HG02798 (cell line): ENCODE results near the gene MYO10.
"Not testable (repeated sequence)": the region's sequence is repeated elsewhere in the genome, so short reads cannot be mapped to it uniquely, and the experiment has no call there.

Source experiments
- ATAC-seq: cut with Tn5 transposase; IDR thresholded peaks from one replicate; pipeline ENCODE4 v1.9.1; 2021; ENCODE audit warnings: mild to moderate bottlenecking; ENCODE audit not compliant: unreplicated experiment, poor library complexity

MYO10 gene

GRCh38 chr5:16659536-16659935 is 276.6 kb downstream of the MYO10 start:
- no peak for ATAC-seq

- no peak for ATAC-seq
Observed at GRCh38 chr5:16656561-16657191, 279.4 kb downstream of the MYO10 start.

- ATAC-seq: no peak
Observed at GRCh38 chr5:16654647-16655334, 281.3 kb downstream of the MYO10 start.

GRCh38 chr5:16648739-16649138 is 287.3 kb downstream of the MYO10 start:
- not testable (repeated sequence) for ATAC-seq

- no peak for ATAC-seq
Observed at GRCh38 chr5:16644301-16644889, 291.7 kb downstream of the MYO10 start.

- ATAC-seq: no peak
Observed at GRCh38 chr5:16642867-16643266, 293.2 kb downstream of the MYO10 start.

- ATAC-seq: no peak
Observed at GRCh38 chr5:16639206-16639605, 296.9 kb downstream of the MYO10 start.

GRCh38 chr5:16628376-16628775 is 307.7 kb downstream of the MYO10 start:
- ATAC-seq: no peak

GRCh38 chr5:16626696-16627264 is 309.3 kb downstream of the MYO10 start:
- ATAC-seq: peak; percentile 50

GRCh38 chr5:16625096-16625495 is 311.0 kb downstream of the MYO10 start:
- ATAC-seq: no peak

- ATAC-seq: no peak
Observed at GRCh38 chr5:16619136-16619535, 317.0 kb downstream of the MYO10 start.

- no peak for ATAC-seq
Observed at GRCh38 chr5:16618138-16618897, 317.8 kb downstream of the MYO10 start.

GRCh38 chr5:16617274-16617968 is 318.7 kb downstream of the MYO10 start:
- ATAC-seq: no peak

GRCh38 chr5:16616536-16617273 is 319.4 kb downstream of the MYO10 start, which contains the start of gene RETREG1:
Gene RETREG1, minus strand, starts transcription at chr5:16616997. Its CDS starts 26 bp downstream, at chr5:16616971.
- ATAC-seq: peak; percentile 78

- ATAC-seq: no peak
Observed at GRCh38 chr5:16615741-16616535, 320.1 kb downstream of the MYO10 start.

- ATAC-seq: no peak
Observed at GRCh38 chr5:16612007-16612406, 324.1 kb downstream of the MYO10 start.
